Pons (tissue), 1 donor: ENCODE data around the gene ALS2CL.

Experiments used
- DNase-seq: peaks from one replicate; pipeline ENCODE4 v3.0.0-alpha.2; 2016; ENCODE audit warnings: low spot score

The ALS2CL gene

DNA sequence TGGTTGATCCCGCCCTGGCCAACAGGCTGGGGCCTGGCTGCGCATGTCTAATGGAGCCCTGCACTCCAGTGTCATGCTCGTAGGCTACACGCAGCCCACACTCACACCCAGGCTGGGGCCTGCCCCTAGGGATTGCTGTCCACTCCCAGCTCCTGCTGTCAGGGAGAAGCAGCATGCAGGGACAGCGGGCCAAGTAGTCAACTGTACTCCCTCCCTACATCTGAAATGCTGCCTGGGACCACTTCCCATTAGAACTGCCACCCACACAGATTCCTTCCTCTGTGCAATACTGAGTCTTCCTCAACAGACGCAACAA, 16.1 kb downstream of the ALS2CL start:
- no peak for DNase-seq

DNA sequence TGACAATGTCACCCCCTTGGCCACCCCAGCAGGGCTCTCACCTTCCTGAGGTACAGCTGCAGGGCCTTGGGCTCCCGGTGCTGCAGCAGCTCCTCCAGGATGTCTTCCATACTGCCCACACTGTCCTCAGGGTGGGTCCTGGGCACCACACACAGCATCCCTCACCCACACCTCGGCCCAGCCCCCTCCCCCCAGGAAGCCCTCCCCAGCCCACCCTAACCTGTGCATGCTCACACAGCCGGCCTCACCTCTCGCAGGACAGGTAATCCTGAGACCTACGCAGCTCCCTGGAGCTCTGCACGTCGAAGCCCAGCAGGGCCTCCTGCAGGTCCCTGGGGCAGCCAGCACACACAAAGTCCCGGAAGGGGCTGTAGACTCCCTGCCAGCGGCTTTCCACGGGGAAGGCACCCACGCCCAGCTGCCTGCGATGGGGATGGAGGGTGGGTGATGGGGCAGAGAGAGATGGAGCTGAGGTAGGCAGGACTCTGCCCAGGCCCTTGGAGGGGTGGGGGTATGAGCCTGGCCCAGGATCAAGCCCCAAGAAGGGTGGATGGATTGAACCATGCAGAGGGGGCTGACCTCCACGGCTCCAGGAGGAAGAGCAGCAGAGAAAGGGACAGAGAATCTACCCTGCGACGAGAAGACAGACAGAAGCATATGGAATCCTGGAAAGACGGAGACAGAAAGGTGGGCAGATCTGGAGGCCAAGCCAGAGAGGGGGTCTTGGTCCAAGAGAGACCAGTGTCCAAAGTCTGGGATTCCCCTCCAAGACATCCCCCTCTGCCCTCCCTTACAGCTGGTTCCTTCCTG, 16.7 kb downstream of the ALS2CL start:
- DNase-seq = no peak

DNA sequence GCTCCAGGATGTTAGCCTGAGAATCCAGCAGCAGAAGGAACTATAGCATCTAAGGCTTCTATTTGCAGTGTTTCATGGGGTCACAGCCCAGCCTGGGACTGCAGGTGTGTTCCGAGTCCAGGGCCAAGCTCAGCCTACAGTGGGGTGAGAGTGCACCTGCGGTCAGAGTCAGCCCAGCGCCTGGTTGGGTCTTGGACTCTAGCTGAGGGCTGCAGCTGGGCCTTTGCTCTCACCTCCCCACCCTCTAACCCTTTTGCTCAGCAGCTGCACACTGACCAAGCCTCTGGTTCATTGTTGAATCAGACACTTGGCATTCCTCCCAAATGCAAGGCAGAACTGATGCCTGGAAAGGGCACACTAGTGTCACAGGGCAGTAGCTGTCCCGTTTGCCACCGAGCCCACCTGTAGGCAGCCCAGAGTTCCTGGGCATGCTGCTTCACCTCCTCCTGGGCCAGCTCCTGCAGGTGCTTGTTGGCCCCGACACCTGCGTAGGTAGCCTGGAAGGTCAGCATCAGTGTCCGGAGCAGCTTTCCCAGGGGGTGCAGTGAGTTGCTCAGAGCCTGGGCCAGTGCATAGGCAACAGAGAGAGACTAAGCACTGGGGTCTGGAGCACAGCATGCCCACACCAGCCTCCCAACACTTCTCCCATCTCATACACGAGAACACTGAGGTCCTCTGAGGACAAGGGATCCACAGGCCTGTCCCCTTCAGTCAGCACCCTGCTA, 17.5 kb downstream of the ALS2CL start:
- DNase-seq = peak; percentile 80

DNA sequence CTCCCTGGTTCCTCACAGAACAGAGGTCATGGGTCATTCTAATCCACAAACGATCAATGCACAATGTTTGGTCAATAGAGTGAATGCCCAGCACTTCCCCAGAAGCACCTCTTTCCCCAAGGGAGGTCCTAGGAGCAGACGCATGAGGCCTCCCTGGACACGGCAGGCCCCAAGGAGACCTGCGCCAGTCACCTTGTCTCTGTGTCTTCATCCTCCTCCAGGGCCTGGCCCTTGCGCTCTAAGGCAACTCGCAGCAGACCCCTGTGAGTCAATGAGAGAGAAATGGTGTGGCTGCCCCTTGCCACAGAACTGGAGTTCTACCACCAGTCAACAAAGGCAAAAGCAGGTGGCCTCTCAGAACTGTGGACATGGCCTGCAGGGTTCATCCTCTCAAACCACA, 18.1 kb downstream of the ALS2CL start:
- DNase-seq = no peak

DNA sequence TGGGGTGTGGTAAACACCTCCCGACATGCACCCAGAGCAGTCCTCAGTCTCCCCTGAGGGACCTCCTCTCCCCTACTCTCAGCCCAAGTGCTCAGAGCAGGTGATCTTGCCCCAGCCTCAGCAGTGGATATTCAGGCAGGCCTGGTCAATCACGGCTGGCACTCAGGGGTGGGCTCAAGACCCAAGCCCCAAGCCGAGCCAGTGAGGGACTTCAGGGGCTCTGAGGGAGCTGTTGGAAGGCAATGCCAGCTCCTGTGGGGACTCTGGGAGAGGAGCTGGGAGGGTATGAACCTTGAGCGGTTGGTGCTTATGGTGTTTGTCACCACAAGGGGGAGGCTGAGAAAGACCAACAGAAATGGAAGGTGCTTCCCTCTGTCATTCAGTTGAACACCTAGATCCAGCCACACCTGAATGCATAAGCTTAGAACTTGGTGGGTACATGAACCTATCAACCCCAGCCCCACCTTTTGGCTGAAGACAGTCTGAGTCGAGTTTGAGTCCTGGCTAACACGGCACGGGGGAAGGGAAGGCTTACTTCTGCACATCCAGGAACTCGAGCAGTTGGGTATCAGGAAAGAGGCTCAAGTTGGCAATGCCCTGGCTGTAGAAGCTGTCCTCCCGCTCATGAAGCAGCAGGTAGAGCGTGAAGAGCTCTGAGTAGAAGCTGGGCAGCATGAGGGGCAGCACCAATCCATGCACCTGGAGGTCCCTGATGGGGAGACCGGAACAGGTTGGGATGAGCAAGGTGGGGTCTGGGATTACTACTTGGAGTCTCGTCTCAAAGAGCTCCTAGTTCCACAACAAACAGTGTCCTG, 19.2 kb downstream of the ALS2CL start:
- DNase-seq = no peak

DNA sequence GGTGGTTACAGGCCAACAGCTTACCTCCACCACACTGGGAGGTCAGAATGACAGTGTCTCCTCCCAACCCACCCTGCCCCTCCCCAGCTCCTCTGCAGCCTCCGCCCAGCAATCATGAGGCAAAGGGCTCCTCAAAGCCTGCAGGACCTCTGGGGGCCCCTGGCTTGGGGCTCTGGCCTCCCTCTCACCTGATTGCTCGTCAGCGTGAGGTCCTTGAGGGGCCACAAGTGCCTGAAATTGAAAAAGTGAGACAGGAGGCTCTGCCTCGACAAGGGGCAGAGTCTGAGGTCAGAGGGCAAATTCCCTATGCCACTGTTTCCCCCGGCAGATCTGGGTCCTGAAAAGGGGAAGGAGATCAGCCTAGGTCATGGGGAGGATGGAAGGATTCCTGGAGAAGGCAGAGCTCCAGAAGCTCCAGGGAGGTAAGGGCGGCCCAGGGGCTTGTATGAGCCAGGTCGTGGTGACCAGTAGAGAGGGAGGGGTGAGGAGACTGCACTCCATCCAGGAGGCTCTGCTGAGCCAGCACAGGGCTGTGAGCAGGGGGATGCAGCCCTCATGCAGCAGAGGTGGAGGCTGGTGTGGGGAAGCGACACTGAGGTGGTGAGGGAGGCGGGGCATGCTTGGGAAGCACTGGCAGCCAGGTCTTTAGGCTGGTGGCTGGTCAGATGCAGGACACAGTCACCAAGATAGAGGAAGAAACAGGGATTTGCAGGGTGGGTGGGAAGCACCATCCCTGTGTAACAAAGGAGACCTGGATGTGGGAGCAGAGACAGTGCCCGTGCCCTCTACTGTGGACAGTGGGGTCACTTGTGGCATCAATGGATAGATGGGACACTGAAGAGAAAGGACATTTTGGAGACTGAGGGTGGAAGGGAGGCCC, 20.1 kb downstream of the ALS2CL start:
- no peak for DNase-seq

DNA sequence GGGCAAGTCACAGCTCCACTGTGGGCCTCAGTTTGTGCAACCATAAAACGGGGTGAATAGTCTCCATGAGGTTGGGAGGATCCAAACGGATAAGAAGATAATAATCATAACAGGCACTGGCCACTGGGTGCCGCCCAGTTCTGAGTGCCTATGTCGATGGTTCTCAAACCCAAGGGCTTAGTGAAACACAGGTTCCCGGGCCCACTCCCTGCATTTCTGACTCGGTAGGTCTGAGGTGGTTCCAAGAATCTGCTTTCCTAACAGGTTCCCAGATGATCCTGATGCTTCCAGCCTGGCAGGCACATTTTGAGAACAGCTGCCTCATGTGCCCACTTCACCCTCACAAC, 21.2 kb downstream of the ALS2CL start:
- DNase-seq = no peak

DNA sequence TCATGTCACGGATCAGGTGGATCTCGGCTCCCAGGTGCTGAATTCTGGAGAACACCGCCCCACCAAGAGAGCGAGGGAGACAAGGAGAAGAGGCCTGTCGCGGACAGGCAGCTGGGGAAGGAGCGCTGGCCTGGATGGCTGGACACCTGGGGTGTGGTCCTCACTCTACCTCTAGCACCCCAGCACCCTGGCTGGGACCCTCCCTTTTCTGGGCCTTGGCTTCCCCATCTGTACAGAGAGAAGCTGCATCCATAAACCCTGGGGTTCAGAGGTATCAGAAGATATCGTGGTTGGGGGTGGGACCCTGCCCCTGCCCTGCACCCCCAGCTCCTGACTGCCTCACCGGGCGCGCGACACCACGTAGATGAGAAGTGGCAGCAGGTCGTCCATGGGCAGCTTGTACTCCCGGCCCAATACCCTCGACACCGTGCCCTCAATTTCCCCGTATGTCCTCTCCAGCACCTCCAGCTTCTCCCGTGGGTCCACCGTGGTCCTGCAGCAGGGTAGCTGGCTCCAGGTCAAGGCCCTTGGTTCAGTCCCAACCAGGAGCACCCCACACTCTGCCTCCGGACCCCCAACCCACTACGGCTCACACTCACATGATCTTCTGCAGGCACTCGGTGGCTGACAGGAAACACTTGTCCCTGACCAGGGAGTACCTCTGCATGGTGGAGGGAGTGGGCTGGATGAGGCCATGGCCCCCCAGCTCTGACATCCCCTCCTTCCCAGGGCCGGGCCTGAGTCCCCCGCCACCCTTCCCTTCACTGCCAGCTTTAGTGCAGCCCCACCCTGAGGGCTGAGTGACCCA, 21.7 kb downstream of the ALS2CL start:
- DNase-seq = no peak

DNA sequence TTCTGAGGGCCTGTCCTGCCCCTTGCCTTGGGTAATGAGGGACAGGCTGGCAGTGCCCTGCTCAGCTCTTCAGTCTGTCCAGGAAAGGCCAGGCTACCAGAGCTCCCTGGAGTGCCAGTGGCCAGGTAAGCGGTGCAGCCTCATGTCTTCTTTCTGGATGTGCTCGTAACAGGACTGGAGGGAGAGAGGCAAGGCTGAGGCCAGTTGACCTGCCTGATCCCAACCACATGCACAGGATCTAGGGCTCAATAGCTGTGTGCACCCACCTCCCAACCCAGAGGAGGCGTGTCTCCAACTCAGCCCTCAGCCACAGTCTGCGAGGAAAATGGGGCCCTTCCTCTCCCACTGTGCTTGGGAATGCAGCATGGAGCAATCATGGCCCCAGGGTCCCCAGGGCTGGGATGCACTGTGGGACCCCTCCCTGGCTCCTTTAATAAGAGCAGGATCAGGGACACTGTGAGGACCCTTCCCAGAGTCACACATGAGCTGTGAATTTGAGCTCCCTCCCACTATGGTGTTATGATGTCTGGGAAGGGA, 22.5 kb downstream of the ALS2CL start:
- no peak for DNase-seq

DNA sequence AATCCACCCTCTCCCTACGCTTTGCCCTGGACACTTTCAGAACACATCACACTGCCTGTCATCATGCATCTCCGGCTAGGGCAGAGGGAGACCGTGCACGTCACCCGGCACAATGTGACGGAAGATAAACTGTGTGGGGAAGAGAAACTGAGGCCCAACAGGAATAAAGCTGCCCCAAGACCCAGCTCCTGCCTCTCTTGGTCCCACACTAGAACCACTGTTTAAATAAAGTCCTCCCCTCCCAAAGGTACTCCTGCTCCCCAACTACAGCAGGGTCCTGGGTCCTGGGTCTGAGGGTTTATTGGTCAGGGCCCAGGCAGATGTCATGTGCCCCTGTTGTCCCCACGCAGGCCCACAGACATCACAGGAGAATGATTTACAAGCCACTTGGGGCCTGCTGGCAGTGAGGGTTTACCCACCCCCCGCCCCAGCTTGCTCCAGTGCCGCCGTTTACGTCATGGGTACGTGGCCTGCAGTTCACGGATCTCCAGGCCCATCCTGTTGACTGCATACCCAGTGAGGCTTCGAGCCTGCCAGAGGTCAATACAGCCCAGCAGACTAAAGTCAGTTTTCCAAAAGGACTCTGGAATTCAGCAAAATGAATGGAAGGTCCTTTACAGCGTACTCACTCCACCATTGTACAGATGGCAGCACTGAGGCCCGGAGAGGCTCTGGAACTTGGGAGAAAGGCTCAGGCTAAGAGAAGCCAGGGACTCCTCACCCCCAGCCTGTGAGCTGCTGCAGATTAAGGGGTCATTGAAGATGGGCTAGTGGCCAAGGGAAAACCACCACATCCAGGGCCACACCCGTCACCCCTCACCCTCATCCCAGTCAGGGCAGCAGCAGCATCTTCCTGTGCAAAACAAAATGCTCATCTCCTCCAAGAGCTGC, 23.2 kb downstream of the ALS2CL start:
- no peak for DNase-seq

DNA sequence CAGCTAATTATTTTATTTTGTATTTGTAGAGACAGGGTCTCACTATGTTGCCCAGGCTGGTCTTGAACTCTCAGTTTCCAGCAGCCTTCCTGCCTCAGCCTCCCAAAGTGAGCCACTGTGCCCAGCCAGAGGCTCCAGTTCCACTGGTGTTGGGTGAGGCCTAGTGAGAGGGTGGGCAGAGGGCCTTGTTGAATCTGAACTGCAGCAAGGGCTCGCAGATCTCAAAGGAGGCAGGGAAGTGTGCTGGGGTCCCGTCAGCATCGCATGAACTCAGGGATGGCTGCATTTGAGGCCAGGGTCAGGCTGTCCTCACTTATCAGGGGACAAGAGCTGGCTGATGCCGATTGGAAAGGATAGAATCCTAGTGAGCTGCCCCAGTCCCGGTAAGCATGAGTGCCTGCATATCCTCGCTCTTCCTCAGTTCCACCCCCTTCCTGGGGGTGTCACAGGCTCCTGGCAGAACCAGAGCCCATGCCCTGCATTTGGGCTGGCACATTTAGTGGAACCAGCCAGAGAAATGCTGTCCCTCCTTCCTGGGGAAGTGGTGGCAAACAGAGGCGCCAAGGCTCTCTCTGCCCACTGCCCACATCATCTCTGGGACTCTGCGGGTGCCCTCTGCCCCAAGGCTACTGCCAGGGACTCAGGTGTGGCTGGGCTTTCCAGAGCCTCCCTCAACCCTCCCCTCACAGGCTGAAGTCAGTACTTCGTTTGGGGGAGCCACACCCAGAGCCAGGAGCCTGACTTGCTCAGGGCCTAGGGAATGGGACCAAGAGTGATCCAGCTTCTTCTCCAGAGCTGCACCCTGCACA, 24.1 kb downstream of the ALS2CL start:
- DNase-seq = no peak

DNA sequence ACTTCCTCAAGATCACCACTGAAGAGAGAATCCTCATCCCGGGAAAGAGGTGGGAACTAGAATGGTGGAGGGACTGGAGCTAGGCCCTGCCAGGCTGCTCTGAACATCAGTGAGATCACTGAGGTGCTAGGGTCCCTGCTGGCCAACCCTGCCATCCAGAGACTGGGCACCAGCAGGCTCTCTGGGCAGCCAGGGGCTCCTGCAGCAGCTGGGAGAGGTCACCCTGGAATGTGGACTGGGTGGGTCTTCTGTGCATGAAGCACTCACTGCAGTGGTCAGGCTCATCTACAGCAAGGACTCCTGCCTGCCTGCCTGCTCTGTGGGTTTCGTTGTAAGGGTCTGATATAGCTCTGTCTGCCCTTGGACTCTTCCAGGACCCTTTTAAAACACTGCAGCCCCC, 24.9 kb downstream of the ALS2CL start:
- no peak for DNase-seq

DNA sequence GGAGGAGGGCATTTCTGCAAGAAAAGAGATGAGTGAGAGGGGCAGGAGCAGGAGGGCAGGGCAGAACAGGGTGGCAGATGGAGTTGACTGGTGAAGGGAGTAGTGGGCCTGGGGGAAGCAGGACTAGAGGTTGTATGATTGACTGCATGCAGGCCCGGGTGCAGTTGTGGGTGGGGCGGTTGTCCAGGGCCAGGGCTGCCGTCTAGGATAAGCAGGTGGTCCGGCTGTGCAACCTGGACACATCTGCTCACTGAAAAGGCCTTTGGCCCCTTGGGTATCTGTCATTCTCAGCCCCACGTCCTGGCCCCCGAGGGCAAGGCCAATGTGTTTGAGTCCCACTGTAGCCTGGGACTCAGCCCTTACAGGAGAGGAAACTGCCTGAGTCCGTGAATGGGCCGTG, 25.4 kb downstream of the ALS2CL start:
- no peak for DNase-seq

DNA sequence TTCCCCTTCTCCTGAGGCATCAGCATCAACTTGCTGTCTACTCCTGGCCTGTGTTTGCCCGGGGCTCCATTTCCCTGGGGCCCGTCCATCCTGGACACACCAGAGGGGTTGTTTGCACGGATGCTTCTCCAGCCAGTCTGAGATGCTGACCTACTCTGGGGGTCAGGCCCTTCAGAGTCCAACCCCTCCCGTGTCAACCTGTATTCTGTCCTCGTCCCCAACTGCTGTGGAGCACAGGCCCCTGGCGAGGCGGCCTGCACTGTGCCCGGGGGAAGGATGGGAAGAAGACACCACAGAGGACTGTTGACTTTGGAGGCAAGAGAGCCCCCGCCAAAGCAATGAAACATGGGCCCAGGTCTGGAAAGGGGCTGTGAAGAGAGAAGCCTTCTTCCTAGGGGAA, 25.8 kb downstream of the ALS2CL start:
- no peak for DNase-seq

DNA sequence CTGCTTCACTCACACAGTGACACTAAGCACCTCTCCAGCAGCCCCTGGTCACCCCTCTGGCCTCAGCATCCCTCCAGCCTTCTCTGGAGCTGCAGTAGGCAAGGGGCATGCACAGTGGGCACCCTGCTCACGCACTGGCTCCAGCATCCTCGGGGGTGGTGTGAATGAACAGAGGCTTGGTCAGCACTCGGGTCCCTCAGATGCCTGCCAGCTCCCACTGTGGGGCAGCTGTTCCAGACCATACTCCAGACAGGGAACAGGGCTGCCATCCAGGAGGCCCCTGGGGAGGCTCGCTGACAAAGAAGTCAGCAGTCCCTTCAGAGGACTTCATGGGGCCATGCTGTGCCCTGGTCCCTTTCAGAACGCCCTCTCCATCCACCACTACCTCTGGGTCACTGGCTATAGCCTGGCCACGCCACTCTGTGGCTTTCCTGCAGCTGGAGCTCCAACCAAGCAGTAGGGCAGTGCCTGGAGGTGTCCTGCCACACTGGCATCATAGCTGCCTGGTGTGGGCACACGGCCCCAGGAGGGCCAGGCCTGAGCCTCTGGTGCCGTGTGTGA, 26.3 kb downstream of the ALS2CL start:
- DNase-seq = no peak

DNA sequence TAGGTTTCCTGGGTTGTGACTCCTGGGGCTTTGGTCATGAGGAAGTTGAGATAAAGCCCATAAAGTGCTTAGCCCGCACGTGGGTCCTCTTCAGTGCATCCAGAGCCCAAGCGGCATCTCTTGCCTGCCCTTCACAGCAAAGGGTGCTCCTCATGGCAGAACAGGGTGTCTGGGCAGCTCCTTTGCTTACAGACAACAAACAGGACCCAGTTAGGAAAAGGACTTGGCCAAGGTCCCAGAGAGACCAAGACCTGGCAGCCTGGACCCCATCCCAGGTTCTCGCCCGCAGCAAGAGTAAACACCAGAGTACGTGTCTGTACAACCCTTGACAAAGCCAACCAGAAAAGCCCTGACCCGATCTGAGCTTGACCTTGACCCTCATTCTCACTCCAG, 27.0 kb downstream of the ALS2CL start:
- DNase-seq = no peak

DNA sequence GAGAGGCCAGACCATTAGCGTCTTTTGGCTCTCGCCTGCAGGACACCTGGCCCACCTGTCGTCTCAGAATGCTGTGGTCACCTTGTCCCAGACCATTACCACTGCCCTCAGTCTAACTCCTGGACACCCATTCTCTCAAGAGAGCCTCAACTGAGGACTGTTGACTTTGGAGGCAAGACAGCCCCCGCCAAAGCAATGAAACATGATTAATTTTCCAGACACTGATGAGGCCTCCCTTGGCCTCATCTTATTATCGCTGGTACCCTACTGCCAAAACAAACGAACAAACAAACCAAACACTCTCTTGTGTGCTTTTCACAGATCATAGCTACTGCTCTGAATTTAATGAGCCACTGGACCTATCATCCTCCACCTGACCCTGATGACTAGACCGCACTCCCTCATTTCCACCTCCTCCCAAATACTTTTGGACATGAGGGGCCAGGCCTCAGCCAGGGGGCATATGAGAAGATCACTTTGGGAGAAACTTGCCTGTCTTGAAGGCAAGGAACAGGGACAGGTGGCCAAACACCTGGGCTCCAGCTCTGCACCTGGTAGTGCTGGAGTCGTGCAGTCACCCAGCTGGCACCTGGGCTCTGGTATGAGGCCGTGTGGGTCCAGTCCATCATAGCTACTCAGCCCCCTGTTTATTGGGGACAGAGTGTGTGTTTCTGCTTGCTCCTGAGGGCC, 27.6 kb downstream of the ALS2CL start:
- DNase-seq = no peak
